NCI-H2227 (cell line): ENCODE measurements around the gene SLFN12L.
A peak's percentile ranks its signal among the peaks of the same experiment; 100 is the strongest.
"Not testable (repeated sequence)": the region's sequence is repeated elsewhere in the genome, so short reads cannot be mapped to it uniquely, and the experiment has no call there.

Experiments
- DNase-seq: peaks from one replicate; lab custom pipeline; 2025; ENCODE audit not compliant: unreplicated experiment; lab: John Stamatoyannopoulos, UW

The SLFN12L gene

DNA sequence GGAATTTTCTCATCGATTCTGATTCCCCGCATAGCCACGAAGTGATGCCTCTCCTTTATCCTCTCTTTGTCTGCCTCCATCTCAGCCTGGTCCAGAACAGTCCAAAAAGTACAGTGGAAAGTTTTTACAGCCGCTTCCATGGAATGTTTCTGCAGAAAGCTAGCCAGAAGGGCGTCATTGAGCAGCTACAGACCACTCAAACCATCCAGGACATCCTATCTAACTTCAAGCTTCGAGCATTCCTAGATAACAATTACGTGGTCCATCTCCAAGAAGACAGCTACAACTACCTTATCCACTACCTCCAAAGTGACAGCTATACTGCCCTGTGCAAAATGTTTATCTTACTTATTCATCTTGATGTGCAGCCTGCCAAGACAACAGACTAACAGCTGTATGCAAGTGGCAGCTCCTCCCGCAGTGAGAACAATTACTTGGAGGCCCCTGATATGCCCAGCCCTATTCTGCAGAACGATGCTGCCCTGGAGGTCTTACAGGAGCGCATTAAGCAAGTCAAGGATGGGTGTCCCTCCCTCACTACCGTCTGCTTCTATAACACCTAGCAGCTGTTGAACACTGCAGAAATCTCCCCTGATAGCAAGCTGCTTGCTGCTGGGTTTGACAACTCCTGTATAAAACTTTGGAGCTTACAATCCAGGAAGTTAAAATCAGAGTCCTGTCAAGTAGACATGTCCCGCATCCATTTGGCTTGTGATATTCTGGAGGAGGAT is 38.9 kb downstream of the SLFN12L start:
- DNase-seq = no peak

DNA sequence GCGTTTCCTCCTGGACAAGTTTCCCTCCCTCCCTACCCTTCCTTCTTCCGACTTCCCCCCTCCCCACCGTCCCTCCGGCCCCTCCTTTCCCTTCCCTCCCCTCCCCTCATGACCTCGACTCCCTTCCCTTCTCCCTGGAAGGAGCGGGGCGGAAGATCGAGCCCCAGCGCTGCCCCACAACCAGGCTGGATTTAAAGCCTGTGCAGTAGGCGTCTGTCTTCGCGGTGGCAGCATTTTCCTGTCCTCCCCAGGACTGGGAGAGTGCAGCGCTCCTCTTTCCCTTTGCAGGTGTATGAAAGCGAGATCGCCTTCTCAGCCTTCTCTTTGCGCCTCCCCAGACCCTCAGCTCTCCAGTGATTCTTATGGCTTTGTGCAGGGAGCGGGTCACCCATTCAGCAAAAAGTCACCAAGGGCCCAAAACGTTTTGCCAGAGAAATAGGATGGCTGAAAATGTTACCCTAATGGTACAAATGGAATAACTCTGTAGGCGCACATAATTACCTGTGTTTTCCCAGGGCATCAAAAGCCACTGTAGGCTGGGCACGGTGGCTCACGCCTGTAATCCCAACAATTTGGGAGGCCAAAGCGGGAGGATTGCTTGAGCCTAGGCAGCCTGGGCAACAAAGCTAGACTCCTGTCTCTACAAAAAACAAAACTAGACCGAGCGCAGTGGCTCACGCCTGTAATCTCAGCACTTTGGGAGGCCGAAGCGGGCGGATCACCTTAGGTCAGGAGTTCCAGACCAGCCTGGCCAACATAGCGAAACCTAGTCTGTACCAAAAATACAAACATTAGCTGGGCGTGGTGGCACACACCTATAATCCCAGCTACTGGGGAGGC is 40.8 kb downstream of the SLFN12L start:
- no peak for DNase-seq

DNA sequence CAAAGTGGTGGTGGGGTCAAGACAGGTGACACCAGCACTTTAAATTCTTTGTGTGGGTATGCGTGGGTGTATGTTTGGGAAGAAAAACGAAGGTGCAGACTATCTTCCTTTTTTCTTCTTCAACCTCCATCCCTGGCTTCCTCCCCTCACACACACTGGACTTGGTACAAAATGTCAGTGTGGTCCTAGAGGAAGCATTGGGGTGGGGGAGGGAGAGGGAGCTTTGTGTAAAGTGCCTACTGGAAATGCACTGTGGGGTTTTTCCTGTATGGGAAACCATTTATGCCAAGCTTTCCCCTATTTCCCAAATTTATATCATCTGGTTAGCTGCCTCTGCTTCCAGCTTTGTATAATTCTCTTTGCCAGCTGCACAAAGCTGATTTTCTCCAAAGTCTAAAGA is 44.4 kb downstream of the SLFN12L start:
- no peak for DNase-seq

DNA sequence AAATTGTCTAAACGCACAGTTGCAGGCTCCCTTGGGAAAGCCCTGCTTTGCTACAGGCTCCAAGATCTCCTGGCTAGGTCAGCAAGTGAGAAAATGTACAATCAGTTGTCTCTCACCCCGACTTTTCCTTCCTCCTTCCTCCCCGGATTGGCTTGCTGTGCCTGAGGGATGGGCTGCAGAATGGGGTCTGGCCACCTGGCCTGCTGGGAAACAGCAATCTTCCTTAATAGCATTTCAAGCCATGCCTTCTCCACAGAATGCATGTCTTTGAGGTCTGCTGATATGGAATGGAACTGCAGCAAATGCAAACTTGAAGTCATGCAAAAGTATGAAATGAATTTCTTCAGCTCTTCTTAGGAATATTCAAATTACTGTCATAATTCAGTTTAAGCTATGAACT is 46.1 kb downstream of the SLFN12L start:
- no peak for DNase-seq

DNA sequence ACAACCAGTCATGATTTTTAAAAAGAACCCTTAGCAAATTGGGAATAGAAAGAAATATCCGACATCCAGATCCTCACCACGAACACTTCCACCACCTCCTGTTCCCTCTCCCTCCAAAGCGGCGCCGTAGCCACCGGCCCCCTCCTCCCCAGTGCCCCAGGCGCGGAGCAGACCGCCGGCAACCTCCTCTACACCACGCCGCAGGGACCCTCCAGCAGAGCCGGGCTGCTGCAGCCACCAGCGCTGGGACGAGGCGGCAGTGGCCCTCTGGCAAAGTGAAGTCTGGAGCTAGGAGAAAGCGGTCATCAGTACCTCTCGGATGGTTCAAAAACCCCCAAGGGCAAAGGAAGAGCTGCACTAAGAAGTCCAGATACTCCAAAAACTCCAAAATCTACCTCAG is 47.5 kb downstream of the SLFN12L start:
- DNase-seq = no peak

DNA sequence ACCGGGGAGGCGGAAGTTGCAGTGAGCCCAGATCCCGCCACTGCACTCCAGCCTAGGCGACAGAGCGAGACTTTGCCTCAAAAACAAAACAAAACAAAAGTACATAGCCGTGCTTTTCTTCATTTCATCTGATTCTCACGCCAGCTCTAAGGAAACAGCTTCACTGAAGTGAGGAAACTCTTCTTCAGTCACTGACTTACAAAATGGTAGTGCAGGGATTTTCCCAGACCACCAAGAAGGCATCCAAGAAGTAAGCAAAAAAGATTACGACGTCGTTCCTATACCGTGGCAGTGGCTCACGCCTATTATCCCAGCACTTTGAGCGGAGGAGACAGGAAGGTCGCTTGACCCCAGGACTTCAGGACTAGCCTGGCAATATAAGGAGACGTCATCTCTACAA is 48.5 kb downstream of the SLFN12L start:
- no peak for DNase-seq

DNA sequence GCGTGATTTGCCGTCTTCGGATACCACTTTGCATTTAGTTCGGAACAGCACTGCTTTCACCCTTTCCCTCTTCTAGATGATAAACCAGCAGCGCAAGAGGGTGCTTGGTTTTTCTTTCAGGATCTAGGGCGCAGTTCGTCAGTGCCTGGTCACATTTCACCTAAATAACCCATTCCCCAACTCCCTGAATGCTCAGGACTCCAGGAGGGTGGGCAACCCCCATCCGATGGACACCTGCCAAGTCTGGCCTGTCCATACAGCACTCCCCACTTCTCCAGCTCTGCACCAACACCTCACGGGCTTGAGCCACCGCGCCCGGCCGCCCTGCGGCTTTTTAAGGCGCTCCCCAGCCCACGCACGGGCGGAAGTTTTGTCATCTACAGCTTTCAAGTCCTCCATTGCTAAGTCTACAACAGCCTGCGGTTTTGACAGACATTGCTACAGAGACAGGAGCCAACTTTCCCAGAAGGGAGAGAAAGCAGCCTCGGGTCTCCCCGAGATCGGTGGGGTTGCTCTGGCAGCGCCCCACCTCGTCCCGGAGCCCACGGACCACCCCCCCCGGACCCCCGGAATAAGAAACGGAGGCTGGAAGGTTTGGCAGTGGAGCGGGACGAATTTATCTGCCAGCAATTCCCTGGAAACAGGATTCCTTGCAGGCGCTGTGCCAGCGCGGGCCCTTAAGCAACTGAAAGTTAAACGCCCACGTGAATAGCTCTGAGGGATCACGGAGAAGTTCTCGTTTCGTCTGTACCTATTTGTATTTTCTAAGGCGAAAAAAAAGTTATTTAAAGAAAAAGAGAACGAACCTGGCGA is 50.4 kb downstream of the SLFN12L start:
- DNase-seq = no peak

DNA sequence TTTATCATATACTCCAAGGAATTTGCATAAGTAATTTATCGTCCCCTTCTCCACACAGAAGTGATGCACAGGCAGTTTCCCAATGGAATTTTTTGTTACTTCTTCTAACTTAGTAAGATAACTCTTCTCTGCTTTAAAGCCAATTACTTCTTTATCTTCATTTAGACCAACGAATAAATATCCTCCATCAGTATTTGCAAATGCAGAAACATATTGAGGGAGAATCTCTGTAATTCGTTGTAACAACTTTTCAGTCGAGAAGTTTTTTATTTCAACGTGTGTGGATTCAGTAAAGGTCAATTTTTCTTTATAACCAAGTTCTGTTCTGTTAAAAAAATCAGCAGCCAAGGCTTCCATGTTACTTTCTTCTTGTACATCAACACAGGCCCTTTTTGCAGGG is 58.2 kb downstream of the SLFN12L start:
- no peak for DNase-seq

DNA sequence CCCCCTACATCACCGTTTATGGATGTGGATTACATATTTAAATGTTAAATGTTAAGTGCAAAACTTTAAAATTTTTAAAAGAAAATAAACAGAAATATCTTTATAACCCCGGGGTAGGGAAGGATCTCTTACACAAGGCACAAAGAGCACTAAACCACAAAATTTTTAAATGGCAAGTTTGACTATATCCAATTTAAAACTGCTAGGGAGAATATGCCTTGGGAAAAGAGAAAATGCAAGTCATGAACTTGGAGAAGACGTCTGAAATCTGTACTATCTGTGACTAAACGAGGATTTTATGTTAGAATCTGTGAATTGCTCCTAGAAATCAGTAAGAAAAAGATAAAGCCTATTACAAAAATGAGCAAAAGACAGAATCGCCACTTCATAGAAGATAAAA is 60.2 kb downstream of the SLFN12L start:
- no peak for DNase-seq

DNA sequence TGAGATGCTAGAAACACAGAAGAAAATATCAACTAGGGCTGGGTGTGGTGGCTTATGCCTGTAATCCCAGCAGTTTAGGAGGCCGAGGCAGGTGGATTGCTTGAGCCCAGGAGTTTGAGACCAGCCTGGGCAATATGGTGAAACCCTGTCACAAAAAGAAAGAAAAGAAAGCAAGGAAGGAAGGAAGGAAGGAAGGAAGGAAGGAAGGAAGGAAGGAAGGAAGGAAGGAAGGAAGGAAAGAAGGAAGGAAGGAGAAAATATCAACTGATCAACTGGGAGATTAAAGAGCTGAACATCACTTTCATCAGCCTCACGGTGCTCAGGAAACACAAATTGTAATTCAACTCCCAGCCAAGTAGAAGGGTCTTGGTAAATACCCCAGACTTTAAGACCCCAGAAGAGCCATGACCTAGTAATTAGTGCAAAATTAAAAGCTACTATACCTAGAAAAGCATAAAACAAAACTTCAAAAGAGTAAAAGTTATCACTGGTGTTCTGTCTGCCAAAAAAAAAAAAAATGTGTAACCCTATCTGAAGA is 61.1 kb downstream of the SLFN12L start:
- DNase-seq = no peak

DNA sequence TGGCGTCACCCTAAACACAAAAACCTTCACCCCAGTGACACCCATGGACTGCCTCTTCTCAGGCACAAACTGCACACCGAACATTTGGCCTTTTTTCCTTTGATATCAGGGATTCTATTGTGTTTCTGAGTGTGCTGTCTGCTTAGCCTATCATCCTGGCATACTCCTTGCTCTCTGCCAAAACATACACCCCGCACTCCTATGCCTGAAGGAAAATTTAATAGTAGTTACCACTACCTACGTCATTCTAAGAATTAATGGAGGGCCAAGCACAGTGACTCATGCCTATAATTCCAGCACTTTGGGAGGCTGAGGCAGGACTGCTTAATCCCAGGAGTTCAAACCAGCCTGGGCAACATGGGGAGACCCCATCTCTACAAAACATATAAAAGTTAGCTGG is 69.0 kb downstream of the SLFN12L start:
- DNase-seq = no peak

DNA sequence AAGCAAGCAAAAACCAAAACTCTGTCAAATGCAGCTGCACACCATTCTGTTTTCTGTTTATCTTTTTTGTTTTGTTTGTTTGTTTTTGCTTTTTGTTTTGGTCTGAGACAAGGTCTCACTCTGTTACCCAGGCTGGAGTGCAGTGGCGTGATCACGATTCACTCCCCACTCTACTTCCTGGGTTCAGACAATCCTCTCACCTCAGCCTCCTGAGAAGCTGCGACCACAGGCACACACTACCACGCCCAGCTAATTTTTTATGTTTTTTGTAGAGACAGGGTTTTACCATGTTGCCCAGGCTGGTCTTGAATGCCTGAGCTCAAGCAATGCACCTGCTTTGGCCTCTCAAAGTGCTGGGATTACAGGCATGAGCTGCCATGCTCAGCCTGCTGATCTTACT is 69.7 kb downstream of the SLFN12L start:
- DNase-seq = no peak

DNA sequence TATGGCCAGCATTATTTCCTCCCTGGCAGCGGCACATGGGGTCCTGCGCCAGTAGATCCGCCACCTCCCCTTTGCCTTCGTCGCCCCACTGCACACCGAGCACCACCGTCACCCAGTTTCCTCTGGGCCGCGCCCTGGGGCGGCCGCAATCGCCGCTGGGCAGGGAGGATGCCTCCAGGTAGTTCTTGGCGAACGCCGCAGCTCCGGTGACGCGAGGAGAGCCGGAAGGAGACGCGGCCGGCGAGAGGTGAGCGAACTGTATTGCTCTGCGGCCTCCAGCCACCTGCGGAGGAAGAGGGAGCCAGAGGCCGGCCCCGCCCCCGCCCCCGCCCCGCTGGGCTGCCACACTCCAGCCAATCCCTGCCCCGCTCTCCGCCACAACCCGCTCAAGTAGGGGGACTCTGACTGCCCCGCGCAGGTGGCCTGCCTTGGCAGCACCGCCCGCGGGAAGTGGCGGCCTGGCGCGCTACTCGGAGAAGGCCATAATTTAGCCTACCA is 77.1 kb downstream of the SLFN12L start:
- peak; percentile 45 for DNase-seq

DNA sequence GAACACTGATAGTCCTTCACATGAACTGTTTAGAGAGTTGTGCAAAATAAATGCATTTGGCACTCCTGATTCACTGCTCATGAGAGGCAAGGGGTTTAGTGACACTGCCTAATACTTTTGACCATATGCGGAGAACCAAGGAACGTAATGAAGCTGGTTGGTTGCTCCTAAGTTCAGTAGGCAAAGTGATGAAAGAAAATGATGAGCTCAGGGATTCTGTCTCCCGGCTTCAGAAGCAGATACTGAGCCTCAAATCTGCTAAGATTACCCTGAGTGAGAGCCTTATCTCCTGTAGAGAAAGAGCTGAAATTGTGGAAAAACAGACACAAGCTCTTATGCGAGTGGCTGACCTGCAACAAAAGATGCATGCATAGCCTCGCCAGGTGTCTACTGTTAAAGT is 83.4 kb downstream of the SLFN12L start:
- not testable (repeated sequence) for DNase-seq

DNA sequence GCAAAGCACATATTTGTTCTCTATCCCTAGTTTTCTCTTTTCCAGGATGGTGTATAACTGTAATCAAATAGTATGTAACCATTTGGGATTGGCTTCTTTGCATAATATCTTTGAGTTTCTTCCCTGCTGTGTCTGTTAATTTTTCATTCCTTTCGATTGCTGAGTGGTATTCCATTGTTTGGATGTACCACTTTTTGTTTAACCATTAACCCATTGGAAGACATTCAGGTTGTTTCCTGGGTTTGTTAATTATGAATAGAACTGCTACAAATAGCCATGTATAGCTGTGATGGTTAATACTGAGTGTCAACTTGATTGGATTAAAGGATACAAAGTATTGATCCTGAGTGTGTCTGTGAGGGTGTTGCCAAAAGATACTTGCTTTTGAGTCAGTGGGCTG is 84.3 kb downstream of the SLFN12L start:
- DNase-seq = no peak

DNA sequence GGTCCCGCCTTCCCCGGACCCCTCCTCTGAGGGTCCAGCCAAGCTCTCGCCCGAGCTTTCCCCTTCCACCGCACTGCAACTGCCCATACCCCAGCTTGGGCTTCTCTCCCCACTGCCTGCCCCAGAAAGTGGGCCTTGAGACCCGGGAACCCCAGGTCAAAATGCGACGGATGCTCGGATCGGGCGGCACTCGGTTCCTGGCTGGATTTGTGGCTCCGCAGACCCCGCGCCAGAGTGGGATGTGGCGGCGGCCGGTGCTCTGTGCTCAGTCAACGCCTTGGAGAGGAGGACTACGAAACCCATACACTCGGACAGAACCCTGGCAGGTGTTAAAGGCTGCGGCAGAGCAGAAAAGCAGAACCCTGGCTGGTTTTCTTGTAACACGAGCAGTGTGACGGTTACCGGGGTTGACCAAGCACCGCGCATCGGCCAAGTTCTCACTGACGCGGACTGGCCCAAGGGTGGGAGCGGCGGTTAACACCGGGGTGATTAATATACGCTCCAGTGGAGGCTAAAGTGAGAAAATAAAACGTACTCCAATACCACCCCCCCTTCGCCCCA is 88.0 kb downstream of the SLFN12L start:
- no peak for DNase-seq

DNA sequence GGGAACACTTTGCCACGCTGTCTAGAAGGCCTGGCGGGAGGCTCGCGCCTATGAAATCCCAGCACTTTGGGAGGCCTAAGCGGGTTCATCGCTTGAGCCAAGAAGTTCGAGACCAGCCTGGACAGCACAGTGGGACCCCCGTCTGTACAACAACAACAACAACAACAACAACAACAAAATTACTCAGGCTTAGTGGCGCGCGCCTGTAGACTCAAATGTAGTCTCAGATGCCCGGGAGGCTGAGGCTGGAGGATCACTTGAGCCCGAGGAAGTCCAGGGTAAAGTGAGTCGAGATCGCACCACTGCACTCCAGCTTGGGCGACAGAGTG is 88.6 kb downstream of the SLFN12L start:
- DNase-seq = no peak

DNA sequence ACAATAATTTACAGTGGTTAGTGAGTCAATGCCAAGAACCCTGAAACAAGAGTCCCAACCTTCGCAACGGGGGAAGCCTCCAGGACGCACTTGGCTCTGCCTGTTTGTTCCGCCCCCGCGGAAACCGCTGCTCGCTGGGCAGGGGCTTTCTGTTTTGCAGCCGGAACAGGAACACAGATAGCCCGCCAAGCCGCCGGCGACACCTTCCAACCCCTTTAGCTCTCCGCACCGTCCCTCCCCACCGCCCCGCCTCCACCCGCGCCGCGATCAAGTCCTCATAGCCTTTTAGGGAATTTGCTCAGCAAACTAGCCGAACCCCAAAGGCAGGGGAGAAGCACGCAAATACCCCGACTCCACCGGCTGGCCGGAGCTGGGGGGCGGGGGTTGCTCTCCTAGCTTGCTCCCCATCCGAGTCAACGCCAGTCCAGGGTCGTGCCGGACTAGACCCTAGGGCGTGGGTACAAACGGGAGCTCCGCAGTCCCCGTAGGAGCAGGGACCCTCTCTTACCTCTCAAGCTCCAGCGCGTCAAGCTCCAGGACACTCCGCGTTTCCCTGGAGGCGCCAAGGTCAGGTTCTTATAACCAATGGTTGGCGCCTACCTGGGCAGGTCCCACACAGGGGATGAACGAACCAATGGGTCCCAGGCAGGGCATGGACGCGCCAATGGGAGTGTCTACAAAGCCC is 89.1 kb downstream of the SLFN12L start, which contains the start of gene SLFN13:
SLFN13 (minus strand) TSS at position 553 of the 685 bp plus-strand sequence. CDS start 3,086 bp downstream, outside the sequence.
- DNase-seq = peak; percentile 79

DNA sequence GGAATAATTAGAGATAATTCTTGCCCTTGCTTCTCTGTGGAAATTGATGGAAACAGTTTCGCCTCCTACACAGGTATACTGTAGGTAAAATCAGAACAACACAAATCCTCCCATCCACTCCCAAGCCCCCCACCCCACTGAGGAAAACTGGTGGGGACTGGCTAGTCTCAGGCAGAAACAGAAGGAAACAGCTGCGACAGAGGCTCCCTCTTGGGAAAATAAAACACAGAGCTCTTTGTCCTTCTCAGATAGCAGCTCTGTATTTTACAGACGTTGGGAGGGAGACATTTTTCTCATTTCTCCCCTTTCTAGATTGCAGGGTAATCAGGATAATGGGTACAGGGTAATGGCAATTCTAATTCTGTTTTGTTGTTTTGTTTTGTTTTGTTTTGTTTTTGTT is 90.0 kb downstream of the SLFN12L start:
- DNase-seq = no peak

DNA sequence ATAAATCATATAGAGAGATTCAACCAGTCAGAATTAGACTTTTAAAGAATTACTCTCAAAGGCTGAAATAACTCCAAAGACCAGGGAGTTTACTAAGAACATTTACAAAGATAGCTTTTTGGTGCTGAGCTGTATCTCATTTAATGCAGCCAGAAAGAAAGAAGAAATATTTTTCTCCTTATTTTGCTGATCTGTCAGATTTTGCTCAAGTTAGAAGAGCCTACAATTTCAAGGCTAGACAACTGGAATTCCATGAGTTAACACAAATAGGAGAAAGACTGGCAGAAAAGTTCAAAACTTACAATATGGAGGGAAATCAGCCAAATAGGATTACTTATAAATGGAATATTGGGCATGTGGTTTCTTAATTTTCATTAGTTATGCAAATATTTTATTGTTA is 99.0 kb downstream of the SLFN12L start:
- no peak for DNase-seq
